ENCODE results near the gene NADK2.

- no peak for TF ChIP-seq CREB1 (IDR thresholded peaks at IDR 0.05; ENCODE audit: low read depth)
- no peak for TF ChIP-seq EP300 (IDR thresholded peaks at IDR 0.05; ENCODE audit: borderline replicate concordance)
- no peak for TF ChIP-seq REST (IDR thresholded peaks at IDR 0.05; ENCODE audit: low read depth)
- TF ChIP-seq MAX (IDR thresholded peaks at IDR 0.05): no peak
Measured at GRCh38 chr5:36237751-36238150, 4.0 kb downstream of the NADK2 start.
